Activated CD4-positive, alpha-beta T cell treated with anti-CD3 and anti-CD28 coated beads, Interleukin-2, amount 50 U/mL, for 48 hours (primary cell): Measurements from ENCODE around the gene DOP1A.

Experiments
- DNase-seq, 2 experiments: peaks; one replicate each; pipeline ENCODE4 v3.0.0-alpha.2; 2020

DOP1A gene

DNA sequence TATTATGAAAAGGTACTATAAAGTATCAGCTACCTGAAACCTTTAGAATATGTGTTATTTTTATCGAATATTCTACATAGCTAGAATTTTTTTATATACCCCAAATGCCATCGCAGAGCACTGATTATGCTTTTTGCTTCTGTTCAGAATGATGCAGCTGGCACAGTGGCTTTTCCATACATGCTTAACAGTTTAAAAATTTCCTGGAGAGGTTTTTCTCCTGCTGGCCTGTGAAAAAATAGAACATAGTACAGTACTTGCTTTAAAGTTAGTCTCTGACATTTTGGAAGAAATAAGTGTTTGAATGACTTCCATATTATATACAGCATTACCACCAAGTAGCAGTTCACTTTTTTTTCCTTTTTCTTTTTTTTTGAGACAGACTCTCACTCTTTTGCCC, 5.3 kb downstream of the DOP1A start:
- no peak for DNase-seq

DNA sequence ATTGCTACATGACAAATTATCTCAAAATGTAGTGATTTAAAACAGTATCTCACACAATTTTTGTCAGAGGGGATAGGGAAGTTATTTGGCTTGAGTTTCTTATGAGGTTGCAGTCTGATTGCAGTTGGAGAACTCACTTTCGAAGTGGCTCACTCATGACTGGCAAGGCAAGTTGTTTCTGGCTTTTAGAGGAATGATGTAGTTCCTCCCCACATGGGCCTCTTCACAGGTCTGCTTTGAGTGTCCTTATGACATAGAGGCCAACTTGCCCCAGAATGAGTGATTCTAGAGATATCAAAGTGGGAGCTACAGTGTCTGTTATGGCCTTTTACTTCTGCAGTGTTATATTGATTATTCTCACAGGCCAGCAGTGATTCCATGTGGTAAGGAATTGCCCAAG, 6.1 kb downstream of the DOP1A start:
- DNase-seq = no peak

GRCh38 chr6:83083476-83083875, 16.0 kb downstream of the DOP1A start:
- DNase-seq = no peak

- DNase-seq = no peak
Observed at GRCh38 chr6:83086751-83087150, 19.3 kb downstream of the DOP1A start.

- no peak for DNase-seq
Observed at GRCh38 chr6:83092756-83093399, 25.4 kb downstream of the DOP1A start.

DNA sequence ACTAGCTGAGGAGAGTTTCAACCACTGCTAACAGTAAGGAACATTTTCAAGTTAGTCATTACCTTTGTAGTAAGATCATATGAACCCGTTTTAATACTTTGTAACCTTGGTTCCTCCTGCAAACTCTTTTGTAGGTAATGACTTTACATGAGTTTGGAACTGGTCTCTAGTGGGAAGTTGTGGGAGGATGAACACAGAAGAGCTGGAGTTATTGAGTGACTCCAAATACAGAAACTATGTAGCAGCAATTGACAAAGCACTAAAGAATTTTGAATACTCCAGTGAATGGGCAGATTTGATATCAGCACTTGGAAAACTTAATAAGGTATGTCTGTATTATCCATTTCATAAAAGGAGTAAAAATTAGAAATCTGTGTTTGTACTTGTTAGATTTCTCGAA, 29.3 kb downstream of the DOP1A start:
- DNase-seq = no peak

- no peak for DNase-seq
Observed at GRCh38 chr6:83097204-83097603, 29.7 kb downstream of the DOP1A start.

GRCh38 chr6:83097675-83098074, 30.2 kb downstream of the DOP1A start:
- DNase-seq = no peak

GRCh38 chr6:83098589-83098988, 31.1 kb downstream of the DOP1A start:
- no peak for DNase-seq

DNA sequence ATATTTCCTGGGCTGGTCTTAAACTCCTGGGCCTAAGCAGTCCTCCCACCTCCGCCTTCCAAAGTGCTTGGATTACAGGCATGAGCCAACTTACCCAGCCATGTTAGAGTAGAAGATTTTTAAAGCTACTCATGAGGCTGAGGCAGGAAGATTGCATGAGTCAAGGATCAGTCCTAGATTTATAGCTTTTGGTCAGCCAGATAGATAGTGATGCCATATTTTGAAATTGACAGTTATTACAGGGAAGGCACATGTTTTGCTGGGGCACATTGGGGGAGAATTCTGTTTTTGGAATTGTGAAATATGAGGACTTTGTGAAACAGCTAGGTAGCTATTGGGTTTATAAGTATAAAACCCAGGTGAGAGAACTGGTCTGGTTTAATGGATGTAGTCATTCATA, 40.9 kb downstream of the DOP1A start:
- DNase-seq = no peak

DNA sequence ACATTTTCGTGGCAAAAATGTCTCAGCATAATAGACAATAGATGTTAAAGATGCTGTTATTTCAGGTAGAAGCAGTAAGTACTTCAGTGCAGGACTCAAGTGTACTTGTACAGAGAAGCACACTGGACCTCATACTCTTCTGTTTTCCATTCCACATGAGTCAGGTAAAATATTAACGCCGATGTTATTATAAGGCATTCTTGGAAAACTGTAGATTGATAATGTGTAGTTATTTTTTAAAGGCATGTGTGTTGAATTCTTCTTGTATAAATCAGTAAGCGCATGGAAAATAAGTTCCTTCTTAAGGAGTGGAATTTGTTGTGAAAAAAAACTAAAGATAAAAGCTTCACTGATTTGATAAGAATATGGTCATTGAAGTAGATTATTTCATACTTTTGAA, 45.8 kb downstream of the DOP1A start:
- DNase-seq = no peak

GRCh38 chr6:83114164-83114563, 46.7 kb downstream of the DOP1A start:
- no peak for DNase-seq

DNA sequence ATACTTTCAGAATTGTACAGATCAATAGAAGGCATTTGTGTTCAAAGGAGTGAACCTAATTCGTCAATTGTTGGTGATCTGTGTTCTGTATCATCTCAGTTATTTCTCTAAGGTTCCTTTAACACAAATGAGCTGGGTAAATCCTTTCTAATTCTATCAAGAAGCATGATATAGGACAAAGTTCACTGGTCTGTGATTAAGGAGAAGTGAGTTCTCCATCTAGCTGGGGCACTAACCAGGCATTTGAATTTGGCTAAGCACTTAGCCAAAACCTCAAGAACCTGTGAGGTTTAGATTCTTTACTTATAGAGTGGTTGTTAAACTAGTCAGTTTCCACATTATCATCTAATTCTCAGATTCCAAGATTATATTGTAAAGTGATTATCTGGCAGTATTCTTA, 50.3 kb downstream of the DOP1A start:
- no peak for DNase-seq

DNA sequence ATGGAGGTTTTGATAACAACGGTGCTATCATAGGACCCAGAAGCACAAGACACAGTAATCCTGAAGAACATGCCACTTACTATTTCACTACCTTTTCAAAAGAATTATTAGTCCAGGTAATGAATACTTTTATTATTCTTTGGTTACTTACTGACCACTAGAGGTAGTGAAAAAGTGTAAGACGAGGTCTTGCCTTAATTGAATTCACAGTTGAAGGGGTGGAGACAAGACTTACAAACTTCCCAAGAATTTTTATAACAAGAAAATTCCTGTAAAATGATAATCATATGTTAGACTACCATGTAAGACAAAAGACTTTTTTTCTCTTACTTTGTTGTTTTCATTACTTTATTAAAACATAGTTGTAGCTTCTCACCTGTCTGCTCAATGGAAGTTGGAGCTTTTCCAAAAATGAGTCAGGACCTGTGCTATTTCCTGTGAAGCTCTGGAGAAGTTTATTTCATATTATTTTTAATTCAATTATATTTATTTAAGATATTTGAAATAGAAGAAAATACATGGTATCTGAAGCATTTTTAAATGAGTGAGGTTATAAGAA, 52.4 kb downstream of the DOP1A start:
- no peak for DNase-seq

DNA sequence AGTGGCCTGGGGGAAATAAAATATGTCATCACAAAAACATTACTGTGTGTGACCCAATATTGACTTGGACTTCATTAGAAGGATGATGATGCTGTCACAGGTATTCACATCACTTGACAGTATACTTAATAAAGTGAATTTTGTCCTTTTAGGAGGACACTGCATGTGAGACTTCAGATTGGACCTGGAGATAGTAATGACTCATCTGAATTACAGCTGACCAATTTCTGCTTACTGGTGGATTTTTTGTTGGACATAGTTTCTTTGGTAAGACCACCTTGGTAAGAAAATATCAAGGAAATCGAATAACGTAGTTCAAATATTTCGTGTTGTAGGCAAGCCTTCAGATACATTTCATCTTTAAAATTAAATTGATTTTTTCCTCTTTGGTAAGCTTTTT, 57.1 kb downstream of the DOP1A start:
- DNase-seq = no peak

DNA sequence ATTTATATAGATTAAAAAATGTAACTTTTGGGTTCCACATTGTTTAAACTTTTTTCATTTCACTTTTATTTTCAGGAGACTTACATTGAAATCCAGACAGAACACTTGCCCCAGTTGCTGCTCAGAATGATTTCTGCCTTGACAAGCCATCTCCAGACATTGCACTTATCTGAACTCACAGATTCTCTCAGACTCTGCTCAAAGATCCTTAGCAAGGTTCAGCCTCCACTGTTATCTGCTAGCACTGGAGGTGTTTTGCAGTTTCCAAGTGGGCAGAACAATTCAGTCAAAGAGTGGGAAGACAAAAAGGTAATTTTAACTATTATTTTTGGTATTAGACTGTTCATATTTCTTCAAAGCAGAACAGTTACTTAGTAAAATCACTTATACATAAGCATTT, 58.0 kb downstream of the DOP1A start:
- no peak for DNase-seq

GRCh38 chr6:83126223-83126622, 58.8 kb downstream of the DOP1A start:
- DNase-seq = no peak

DNA sequence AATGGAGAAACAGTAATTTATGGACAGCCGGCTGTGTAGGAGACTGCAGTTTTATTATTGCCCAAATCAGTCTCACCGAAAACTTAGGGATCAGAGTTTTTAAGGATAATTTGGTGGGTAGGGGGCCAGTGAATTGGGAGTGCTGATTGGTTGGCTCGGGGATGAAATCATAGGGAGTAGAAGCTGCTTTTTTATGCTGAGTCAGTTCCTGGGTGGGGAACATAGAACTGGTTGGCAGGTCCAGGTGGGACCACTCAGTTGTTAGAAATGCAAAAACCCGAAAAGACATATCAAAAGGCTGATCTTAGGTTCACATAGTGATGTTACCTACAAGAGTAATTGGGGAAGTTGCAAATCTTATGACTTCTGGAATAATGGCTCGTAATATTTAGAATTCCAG, 59.3 kb downstream of the DOP1A start:
- DNase-seq = no peak

DNA sequence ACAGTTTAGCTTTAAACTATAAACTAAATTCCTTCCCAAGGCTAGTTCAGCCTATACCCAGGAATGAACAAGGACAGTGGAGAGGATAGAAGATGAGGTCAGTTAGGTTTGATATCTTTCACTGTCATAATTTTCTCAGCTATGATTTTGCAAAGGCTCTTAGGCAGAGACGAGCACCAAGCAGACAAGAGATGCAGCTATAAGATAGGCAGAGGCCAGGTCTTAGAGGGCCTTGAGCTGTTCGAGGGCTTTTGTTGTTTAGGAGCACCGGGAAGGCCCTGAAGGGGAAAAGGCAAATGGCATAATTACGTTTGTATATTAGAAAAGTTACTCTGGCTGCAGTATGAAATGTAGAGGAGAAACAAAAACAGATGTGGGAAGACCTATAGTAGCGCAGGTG, 59.8 kb downstream of the DOP1A start:
- DNase-seq = no peak

GRCh38 chr6:83127976-83128375, 60.5 kb downstream of the DOP1A start:
- DNase-seq = no peak

DNA sequence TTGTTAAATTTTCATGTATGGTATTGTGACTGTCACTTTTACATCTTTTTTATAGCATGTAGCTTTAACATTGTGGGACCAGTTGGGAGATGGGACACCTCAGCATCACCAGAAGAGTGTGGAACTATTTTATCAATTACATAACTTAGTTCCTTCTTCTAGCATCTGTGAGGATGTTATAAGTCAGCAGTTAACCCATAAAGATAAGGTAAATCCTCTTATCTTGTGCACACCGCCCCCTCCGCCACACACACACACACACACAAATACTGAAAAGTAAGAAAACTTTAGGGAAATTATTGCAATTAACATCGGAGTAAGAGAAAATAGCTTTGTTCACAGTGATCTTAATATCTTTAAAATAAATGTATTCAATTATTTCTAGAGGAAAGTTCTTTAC, 64.7 kb downstream of the DOP1A start:
- DNase-seq = no peak

DNA sequence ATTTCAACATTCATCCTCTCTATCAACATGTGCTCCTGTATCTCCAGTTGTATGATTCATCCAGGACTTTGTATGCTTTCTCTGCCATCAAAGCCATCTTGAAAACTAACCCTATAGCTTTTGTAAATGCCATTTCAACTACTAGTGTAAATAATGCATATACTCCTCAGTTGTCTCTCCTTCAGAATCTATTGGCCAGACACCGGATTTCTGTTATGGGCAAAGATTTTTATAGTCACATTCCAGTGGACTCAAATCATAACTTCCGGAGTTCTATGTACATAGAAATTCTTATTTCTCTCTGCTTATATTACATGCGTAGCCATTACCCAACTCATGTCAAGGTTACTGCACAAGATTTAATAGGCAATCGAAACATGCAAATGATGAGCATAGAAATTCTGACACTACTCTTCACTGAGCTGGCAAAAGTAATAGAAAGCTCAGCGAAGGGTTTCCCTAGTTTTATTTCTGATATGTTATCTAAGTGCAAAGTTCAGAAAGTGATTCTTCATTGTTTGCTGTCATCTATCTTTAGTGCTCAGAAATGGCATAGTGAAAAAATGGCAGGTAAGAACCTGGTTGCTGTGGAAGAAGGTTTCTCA, 70.7 kb downstream of the DOP1A start:
- no peak for DNase-seq

DNA sequence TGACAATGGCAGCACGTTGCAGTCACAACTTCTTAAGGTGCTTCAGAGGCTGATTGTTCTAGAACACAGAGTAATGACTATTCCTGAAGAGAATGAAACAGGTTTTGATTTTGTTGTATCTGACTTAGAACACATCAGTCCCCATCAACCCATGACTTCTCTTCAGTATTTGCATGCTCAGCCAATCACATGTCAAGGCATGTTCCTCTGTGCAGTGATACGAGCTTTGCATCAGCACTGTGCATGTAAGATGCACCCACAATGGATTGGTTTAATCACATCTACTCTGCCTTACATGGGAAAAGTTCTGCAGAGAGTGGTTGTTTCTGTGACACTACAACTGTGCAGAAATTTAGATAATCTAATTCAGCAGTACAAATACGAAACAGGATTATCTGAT, 71.3 kb downstream of the DOP1A start:
- no peak for DNase-seq

- no peak for DNase-seq
Observed at GRCh38 chr6:83151114-83151513, 83.6 kb downstream of the DOP1A start.

GRCh38 chr6:83152913-83153312, 85.4 kb downstream of the DOP1A start:
- DNase-seq = no peak
